Neural cell (in vitro differentiated cells): ENCODE results near the gene WDR35.

Experiments
- CTCF ChIP-seq: fragments of 450-650 bp; IDR thresholded peaks from 2 replicates; pipeline ENCODE4 v1.5.1; 2014; ENCODE audit warnings: antibody characterized with exemption, mild to moderate bottlenecking, moderate library complexity; ENCODE audit not compliant: poor library complexity, severe bottlenecking
- EZH2 ChIP-seq: fragments of 200-600, 300-800 bp; shearing (Covaris generic), sonication (generic); IDR thresholded peaks from 2 replicates; pipeline ENCODE4 v1.6.1; 2014; ENCODE audit warnings: antibody characterized with exemption, low read length, borderline replicate concordance, mild to moderate bottlenecking; ENCODE audit not compliant: insufficient read depth, poor library complexity, severe bottlenecking
- POLR2AphosphoS5 ChIP-seq: IDR thresholded peaks from 2 replicates; pipeline ENCODE4 v1.6.1; 2012
- RAD21 ChIP-seq: fragments of 450-650 bp; conservative IDR thresholded peaks from 2 replicates; pipeline ENCODE4 v1.6.1; 2014; ENCODE audit warnings: antibody characterized with exemption, mild to moderate bottlenecking, moderate library complexity
- REST ChIP-seq: IDR thresholded peaks from 2 replicates; pipeline ENCODE4 v1.6.1; 2012; ENCODE audit warnings: borderline replicate concordance
- TAF1 ChIP-seq: IDR thresholded peaks from 2 replicates; pipeline ENCODE4 v1.6.1; 2012; ENCODE audit warnings: low read depth

GRCh38 chr2:20005067-20005627 is 15.2 kb upstream of the WDR35 start:
- TF ChIP-seq CTCF (no peak), TAF1 (no peak), POLR2AphosphoS5 (no peak), REST (no peak), RAD21 (no peak), EZH2 (no peak)
